SH-SY5Y (cell line): Measurements from ENCODE around the gene PBX3.

Source experiments
- GATA2 ChIP-seq: IDR thresholded peaks from 2 replicates; pipeline ENCODE4 v1.6.1; 2011; ENCODE audit warnings: mild to moderate bottlenecking, low read depth, low read length
- GATA3 ChIP-seq: IDR thresholded peaks from 2 replicates; pipeline ENCODE4 v1.6.1; 2011; ENCODE audit warnings: low read depth, mild to moderate bottlenecking, low read length, moderate library complexity

DNA sequence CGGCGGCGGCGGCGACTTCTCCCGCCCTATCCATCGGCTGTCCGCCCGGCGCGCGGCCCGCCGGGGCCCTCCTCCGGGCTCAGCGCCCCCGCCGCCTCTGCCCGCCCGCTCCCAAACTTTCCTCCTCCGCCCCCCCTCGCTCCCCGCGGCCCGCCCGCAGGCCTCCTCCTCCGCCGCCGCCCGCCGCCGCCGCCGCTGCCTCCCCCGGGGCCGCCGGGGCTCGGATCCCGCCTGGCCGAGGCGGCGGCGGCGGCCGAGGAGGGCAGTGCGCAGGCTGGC, 460 bp upstream of the PBX3 start:
- TF ChIP-seq GATA3: no peak
- TF ChIP-seq GATA2: no peak
